BLaER1 treated with 17β-estradiol and CSF1 and Interleukin-3, amounts not matched to agents 10 nM and 100 nM (cell line): ENCODE results near the gene SHE.

ENCODE experiments used
- H3K27ac ChIP-seq, 11 experiments: shearing (Covaris generic); formaldehyde crosslinking; 2 replicates each; pipeline ENCODE4 v1.8.1; 2022
- H3K27me3 ChIP-seq, 11 experiments: shearing (Covaris generic); formaldehyde crosslinking; 2 replicates each; pipeline ENCODE4 v1.8.1; 2022
- H3K36me3 ChIP-seq, 11 experiments: shearing (Covaris generic); formaldehyde crosslinking; 2 replicates each; pipeline ENCODE4 v1.8.1; 2022
- H3K4me1 ChIP-seq, 10 experiments: shearing (Covaris generic); formaldehyde crosslinking; 2 replicates each; pipeline ENCODE4 v1.8.1; 2022
- H3K4me2 ChIP-seq, 11 experiments: shearing (Covaris generic); formaldehyde crosslinking; 2 replicates each; pipeline ENCODE4 v1.8.1; 2022
- H3K4me3 ChIP-seq, 10 experiments: shearing (Covaris generic); formaldehyde crosslinking; 2 replicates each; pipeline ENCODE4 v1.8.1; 2022
- H3K9ac ChIP-seq, 11 experiments: shearing (Covaris generic); formaldehyde crosslinking; 2 replicates each; pipeline ENCODE4 v1.8.1; 2022
- H3K9me3 ChIP-seq, 11 experiments: shearing (Covaris generic); formaldehyde crosslinking; replicated peaks in 1 of 11; 2 replicates each; pipeline ENCODE4 v1.8.1; 2022
- H4K20me1 ChIP-seq, 11 experiments: shearing (Covaris generic); formaldehyde crosslinking; 2 replicates each; pipeline ENCODE4 v1.8.1; 2022
- Cebpa-rat ChIP-seq, 11 experiments: shearing (Covaris generic); IDR thresholded peaks; 2 replicates each; pipeline ENCODE4 v1.8.1; 2022

Gene SHE

DNA sequence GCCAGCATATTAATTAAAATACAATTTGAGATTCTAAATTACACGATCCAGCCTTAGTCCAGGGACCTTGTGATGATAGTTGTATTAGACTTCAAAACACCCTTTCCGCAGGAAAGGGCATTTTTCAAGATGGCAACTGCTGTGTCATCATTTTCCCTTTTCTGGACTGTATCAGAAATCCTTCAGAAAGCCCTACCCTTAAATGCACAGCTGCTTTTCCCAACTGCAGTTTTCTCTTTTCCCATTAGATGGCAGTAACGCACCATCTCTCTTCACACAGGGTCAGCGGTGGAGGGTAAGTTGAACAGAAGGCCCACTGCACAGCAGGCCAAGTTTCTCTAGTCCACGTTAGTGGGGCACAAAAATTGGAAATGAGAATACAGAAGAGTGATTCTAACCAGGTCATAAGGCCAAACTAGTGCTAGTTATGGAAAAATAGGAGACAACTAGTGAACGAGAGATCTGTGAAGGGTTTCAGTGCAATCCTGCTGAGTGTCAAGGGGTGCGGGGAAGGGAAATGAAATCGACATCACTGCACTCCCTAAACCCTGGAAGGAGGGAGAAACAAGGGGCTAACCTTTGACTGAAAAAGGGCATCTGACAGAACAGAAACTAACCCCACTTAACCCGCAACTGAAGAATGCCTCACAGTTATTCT is 22.3 kb downstream of the SHE start:
- H3K4me3 ChIP-seq: no peak overlapping the region
- H3K27me3 ChIP-seq: no peaks in the 10 kb centered on the region
- no peaks in the 10 kb centered on the region for H3K9me3 ChIP-seq
- H3K9ac ChIP-seq: peak overlapping the region in 4 of 11 experiments; percentile 1 to 49 (median 16); a peak in 3 of 22 replicates
- H3K36me3 ChIP-seq: no peaks in the 10 kb centered on the region
- no peak for TF ChIP-seq Cebpa-rat (IDR thresholded peaks at IDR 0.05)
- peaks cover 24 to 63% (median 53%) of the 10 kb centered on the region in 10 experiments for H3K4me1 ChIP-seq
- peak overlapping the region in 7 of 11 experiments; percentile 18 to 70 (median 39); a peak in 12 of 22 replicates for H3K27ac ChIP-seq
- H4K20me1 ChIP-seq: no peaks in the 10 kb centered on the region
- H3K4me2 ChIP-seq: peak overlapping the region in 8 of 11 experiments; percentile 3 to 59 (median 15); a peak in 6 of 22 replicates

DNA sequence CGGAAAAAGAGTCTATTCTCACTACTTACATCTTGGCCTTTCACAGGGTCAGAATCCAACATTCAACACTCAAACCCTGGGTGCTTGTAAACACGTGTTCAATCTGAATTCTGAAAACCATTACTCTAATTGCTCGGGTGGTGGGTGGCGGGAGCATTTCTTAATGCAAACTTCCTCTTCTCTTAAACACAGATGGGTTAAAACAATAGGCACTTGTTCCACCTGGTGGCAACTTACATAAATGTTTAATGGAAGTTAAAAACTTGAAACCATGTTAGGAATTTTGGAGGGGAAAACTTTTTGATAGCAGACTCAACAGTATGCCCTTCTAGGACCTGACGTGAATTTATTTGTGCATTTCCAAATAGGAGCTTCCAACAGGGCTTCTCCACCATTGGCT is 23.6 kb downstream of the SHE start:
- Histone ChIP-seq H3K27me3 (no peaks in the 10 kb centered on the region), H3K4me3 (no peak overlapping the region), H4K20me1 (no peaks in the 10 kb centered on the region), H3K9ac (peak overlapping the region in 5 of 11 experiments; percentile 4 to 36 (median 27); a peak in 4 of 22 replicates), H3K9me3 (no peaks in the 10 kb centered on the region), H3K4me2 (peak overlapping the region; percentile 0 to 59 (median 33); a peak in 18 of 22 replicates), H3K27ac (peak overlapping the region in 8 of 11 experiments; percentile 2 to 70 (median 38); a peak in 8 of 22 replicates), H3K4me1 (peaks cover 30 to 63% (median 51%) of the 10 kb centered on the region in 10 experiments), H3K36me3 (no peaks in the 10 kb centered on the region)
- TF ChIP-seq Cebpa-rat (IDR thresholded peaks at IDR 0.05): no peak

DNA sequence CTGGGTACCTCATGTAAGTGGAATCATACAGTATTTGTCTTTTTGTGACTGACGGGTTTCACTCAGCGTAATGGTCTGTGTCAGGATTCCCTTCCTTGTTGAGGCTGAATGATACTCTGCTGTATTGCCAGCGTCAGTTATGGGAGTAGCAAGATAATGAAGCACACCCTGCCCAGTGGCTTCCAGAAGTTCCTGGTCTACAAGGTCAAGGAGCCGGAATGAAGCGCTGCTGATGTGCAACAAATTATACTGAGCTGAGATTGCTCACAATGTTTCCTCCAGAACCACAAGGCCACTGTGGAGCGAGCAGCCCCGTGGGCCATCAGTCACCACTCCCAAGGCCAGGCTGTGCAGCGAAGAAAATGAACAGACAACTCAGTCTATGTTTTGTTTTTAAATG is 24.2 kb downstream of the SHE start:
- Histone ChIP-seq H3K36me3 (no peaks in the 10 kb centered on the region), H3K4me3 (no peak overlapping the region), H3K9me3 (no peaks in the 10 kb centered on the region), H3K27me3 (no peaks in the 10 kb centered on the region), H4K20me1 (no peaks in the 10 kb centered on the region), H3K4me2 (peak overlapping the region; percentile 0 to 59 (median 33); a peak in 17 of 22 replicates), H3K4me1 (peaks cover 30 to 60% (median 50%) of the 10 kb centered on the region in 10 experiments), H3K27ac (peak overlapping the region in 8 of 11 experiments; percentile 2 to 52 (median 28); a peak in 10 of 22 replicates), H3K9ac (peak overlapping the region in 6 of 11 experiments; percentile 4 to 36 (median 21); a peak in 4 of 22 replicates)
- no peak for TF ChIP-seq Cebpa-rat (IDR thresholded peaks at IDR 0.05)

DNA sequence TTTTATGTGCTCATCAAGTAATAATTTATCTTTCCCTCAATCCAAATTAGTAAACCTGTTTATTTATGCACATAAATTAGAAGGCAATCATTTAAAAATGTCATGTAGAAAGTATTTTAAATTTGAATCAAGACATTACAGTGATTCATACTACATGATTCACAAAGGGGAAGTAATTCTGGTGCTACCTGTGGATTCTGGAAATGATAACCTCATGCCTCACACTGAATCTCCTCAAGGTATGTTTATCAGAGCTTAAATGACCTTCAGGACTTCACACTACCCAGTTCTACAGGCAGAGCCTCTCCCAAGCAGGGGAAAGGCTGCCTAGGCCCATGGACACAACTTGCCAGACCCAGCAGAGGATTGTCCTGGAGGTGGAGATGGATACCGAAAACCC is 25.4 kb downstream of the SHE start:
- H4K20me1 ChIP-seq: no peaks in the 10 kb centered on the region; a peak in 1 of 22 replicates
- no peaks in the 10 kb centered on the region for H3K27me3 ChIP-seq
- H3K9ac ChIP-seq: no peak overlapping the region
- no peak overlapping the region for H3K4me2 ChIP-seq
- H3K4me1 ChIP-seq: peaks cover 30 to 60% (median 50%) of the 10 kb centered on the region in 10 experiments
- no peak for TF ChIP-seq Cebpa-rat (IDR thresholded peaks at IDR 0.05)
- no peak overlapping the region for H3K4me3 ChIP-seq
- H3K36me3 ChIP-seq: no peaks in the 10 kb centered on the region
- no peaks in the 10 kb centered on the region for H3K9me3 ChIP-seq
- H3K27ac ChIP-seq: no peak overlapping the region

GRCh38 chr1:154474802-154475201 is 27.4 kb downstream of the SHE start:
- no peaks in the 10 kb centered on the region for H3K27me3 ChIP-seq
- no peak overlapping the region for H3K27ac ChIP-seq
- peaks cover 0 to 18% (median 8%) of the 10 kb centered on the region in 11 experiments; a peak in 12 of 22 replicates for H4K20me1 ChIP-seq
- TF ChIP-seq Cebpa-rat (IDR thresholded peaks at IDR 0.05): no peak
- no peaks in the 10 kb centered on the region for H3K36me3 ChIP-seq
- H3K9me3 ChIP-seq: no peaks in the 10 kb centered on the region
- no peak overlapping the region for H3K4me3 ChIP-seq
- H3K9ac ChIP-seq: no peak overlapping the region
- peak overlapping the region in 4 of 11 experiments; percentile 35 to 69 (median 50); a peak in 8 of 22 replicates for H3K4me2 ChIP-seq
- H3K4me1 ChIP-seq: peaks cover 19 to 45% (median 35%) of the 10 kb centered on the region in 10 experiments

- H3K27ac ChIP-seq: no peak overlapping the region
- H3K4me2 ChIP-seq: no peak overlapping the region
- no peak overlapping the region for H3K4me3 ChIP-seq
- no peaks in the 10 kb centered on the region for H3K9me3 ChIP-seq
- peaks cover 9 to 29% (median 16%) of the 10 kb centered on the region in 10 experiments; a peak in 19 of 20 replicates for H3K4me1 ChIP-seq
- peaks cover 0 to 53% (median 43%) of the 10 kb centered on the region in 11 experiments; a peak in 18 of 22 replicates for H4K20me1 ChIP-seq
- no peak overlapping the region for H3K9ac ChIP-seq
- peaks cover 0 to 28% (median 12%) of the 10 kb centered on the region in 11 experiments; a peak in 14 of 22 replicates for H3K36me3 ChIP-seq
- no peak for TF ChIP-seq Cebpa-rat (IDR thresholded peaks at IDR 0.05)
- no peaks in the 10 kb centered on the region for H3K27me3 ChIP-seq
These were observed 30.9 kb downstream of the SHE start for GRCh38 chr1:154471304-154471703.

DNA sequence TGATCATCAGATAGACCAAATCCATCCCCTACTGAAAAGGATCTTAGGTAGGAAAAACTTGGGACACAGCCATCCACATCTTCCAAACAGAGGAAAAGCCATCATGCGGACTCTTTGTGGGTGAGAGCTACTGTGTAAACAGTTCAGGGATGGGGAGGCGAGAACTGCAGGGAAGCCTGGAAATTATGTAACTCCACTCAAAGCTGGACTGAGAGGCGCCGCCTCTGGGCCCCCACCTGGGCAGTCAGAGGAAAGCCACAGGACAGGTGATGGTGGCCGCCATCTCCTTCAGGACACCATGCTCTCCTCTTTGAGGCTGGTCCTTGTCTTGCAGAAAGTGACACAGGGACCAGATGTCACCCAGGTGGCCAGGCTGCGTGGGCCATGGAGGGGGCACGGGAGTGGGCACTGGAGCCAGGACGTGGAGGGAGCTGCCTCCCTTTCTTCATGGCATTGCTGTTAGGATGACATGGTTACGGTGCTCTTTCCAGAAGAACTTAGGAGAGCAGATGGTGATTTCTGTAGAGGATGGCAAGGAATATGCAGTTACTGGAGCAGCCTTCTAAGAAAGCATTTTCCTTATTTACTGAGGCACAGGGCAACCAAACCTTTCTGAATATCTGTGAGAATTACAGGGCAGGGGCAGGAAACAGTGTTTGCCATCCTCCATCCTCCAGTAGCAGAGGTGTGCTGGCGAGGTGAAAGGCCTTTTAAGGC is 32.2 kb downstream of the SHE start:
- H3K27me3 ChIP-seq: no peaks in the 10 kb centered on the region
- no peak for TF ChIP-seq Cebpa-rat (IDR thresholded peaks at IDR 0.05)
- H3K36me3 ChIP-seq: peaks cover 0 to 41% (median 22%) of the 10 kb centered on the region in 11 experiments; a peak in 18 of 22 replicates
- peaks cover 0 to 66% (median 56%) of the 10 kb centered on the region in 11 experiments; a peak in 18 of 22 replicates for H4K20me1 ChIP-seq
- H3K9me3 ChIP-seq: no peaks in the 10 kb centered on the region
- H3K9ac ChIP-seq: no peak overlapping the region
- peaks cover 11 to 41% (median 24%) of the 10 kb centered on the region in 10 experiments; a peak in 19 of 20 replicates for H3K4me1 ChIP-seq
- no peak overlapping the region for H3K4me2 ChIP-seq
- no peak overlapping the region for H3K4me3 ChIP-seq
- no peak overlapping the region for H3K27ac ChIP-seq

GRCh38 chr1:154468535-154469250 is 33.5 kb downstream of the SHE start:
- Histone ChIP-seq H3K4me2 (no peak overlapping the region), H3K9ac (no peak overlapping the region), H3K27me3 (no peaks in the 10 kb centered on the region), H3K27ac (no peak overlapping the region), H3K9me3 (no peaks in the 10 kb centered on the region), H4K20me1 (peaks cover 0 to 79% (median 66%) of the 10 kb centered on the region in 11 experiments; a peak in 18 of 22 replicates), H3K4me1 (peaks cover 3 to 41% (median 15%) of the 10 kb centered on the region in 10 experiments; a peak in 19 of 20 replicates), H3K4me3 (no peak overlapping the region), H3K36me3 (peaks cover 0 to 54% (median 30%) of the 10 kb centered on the region in 11 experiments; a peak in 18 of 22 replicates)
- no peak for TF ChIP-seq Cebpa-rat (IDR thresholded peaks at IDR 0.05)
